Kasumi-1 (cell line): ENCODE data around the gene LRP11.
"Not testable (repeated sequence)": the region's sequence is repeated elsewhere in the genome, so short reads cannot be mapped to it uniquely, and the experiment has no call there.

ENCODE experiments used
- DNase-seq, 2 experiments: peaks; one replicate each; lab custom pipeline; 2025; lab: John Stamatoyannopoulos, UW

LRP11 gene

DNA sequence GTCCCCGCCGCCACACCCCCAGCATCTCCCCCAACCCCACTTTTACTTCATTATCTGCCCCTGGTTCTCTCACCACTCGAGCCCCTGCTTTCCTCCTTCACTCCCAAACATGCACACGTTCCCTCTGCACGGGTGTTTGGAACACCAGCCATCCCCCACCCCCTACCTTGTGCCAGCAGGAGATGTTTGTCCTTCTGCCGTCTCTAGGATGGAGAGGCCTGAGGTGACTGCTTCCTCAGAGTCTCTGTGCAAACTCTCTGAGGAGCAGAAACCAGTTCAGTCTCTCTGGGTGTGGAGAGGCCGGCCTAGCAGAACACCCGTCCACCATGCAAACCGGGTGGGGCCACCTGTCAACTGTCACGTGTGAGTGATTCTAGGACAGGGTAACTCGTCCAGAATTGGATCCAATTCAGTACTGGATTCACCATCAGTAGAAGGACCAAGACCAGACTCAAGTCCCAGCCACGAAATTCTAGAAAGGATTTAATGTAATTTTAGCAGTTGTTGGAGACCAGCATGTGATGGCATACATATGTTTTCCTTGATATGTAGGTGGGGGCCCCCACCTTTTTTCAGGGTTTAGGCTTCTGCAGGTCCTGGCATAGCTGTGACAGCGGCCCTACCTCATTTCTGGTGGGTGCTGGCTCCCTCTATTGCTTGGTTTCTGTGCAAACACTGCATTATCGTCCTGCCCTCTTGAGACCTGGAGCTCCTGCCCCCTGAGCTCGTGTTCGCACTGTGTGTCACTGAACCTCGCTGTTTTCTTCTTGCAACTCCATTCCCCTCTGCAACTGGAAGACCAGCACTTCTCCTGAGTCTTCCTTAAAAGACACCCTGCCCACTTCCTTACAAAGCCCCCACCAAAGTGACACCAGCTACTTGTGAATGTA is 33.9 kb upstream of the LRP11 start, which contains the start of gene RAET1E:
RAET1E (minus strand) TSS at position 259 of the 890 bp plus-strand sequence. CDS start 7,212 bp downstream, outside the sequence.
- peak in 1 of 2 experiments; percentile 13 for DNase-seq

DNA sequence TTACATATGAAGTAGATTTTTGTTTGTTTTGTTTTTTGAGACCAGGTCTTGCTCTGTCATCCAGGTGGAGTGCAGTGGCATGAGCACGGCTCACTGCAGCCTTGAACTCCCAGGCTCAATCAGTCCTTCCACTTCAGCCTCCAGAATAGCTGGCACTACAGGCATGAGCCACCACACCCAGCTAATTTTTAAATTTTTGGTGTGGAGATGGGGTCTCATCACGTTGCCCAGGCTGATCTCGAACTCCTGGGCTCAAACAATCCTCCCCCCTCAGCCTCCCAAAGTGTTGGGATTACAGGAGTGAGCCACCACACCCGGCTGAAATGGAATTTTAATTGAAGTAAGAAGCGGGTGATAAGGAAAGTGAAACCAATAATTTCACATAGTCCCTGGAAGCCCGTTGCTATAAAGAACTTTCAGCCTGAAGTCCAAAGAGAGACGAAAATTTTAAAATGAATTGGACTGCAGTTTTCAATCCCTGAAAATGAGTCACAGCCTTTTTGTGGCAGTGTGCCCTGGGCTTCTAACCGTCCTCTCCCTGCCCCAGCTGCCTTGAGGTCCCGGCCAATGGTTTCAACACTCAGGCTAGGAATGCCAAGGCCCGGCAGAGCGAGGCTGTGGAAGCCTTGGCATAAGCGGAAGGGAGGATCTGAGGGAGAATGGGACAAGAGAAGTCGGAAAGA is 33.0 kb upstream of the LRP11 start:
- DNase-seq: no peak

DNA sequence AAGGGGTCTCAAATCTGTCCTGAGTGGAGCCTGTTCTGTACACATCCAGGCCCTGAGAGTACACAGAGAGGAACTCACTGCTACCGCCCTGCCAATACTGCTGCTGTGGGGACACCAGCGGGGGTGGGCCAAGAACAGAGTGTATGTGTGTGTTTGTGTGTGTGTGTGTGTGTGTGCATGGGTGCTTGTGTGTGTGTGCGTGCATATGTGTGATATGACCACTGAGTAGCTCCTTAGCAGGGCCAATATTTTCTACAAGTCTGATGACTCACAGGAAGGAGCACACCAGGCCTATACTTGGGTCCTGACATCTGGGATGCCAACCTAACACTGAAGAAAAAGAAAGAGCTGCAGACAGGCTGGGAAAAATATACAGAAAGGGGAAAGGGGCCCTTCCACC is 32.3 kb upstream of the LRP11 start:
- peak; percentile 4 to 30 for DNase-seq

DNA sequence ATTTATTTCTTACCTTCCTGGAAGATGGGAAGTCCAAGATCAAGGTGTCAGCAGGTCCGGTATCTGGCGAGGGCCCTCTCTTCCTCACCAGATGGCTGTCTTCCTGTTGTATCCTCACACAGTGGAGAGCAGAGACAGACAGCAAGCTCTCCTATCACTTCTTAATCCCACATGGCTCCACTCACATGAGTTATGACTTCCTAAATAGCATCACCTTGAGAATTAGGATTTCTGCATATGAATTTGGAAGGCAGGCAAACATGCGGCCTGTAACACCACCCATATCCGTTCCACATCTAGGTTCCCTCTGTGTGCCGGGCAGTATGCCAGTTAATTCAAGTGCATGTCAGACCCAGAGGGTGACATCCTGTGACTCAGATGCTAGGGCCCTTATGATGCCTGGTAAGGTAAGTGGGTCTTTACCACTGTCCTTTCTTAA is 31.7 kb upstream of the LRP11 start:
- peak; percentile 73 to 76 for DNase-seq

DNA sequence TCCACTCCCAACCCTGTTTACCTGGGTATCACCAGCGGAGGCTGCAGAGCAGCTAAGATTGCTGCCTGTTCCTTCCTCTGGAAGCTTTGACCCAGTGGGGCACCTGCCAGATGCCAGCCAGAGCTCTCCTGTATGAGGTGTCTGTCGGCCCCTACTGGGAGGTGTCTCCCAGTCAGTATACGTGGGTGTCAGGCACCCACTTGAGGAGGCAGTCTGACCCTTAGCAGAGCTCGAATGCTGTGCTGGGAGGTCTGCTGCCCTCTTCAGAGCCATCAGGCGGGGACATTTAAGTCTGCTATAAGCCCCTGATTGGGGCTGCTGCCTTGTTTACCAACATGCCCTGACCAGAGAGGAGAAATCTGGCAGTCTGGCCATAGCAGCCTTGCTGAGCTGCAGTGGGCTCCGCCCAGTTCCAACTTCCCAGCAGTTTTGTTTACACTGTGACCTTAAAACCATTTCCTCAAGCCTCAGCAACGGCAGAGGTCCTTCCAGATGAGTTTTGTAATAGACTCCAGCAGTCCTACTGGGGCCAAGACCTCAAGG is 31.0 kb upstream of the LRP11 start:
- DNase-seq: no peak

DNA sequence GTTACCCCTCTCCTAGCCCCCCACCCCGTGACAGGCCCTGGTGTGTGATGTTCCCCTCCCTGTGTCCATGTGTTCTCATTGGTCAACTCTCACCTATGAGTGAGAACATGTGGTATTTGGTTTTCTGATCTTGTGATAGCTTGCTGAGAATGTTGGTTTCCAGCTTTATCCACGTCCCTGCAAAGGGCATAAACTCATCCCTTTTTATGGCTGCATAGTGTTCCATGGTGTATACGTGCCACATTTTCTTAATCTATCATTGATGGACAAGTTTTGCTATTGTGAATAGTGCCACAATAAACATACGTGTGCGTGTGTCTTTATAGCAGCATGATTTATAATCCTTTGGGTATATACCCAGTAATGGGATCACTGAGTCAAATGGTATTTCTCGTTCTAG is 27.7 kb upstream of the LRP11 start:
- DNase-seq: not testable (repeated sequence)

DNA sequence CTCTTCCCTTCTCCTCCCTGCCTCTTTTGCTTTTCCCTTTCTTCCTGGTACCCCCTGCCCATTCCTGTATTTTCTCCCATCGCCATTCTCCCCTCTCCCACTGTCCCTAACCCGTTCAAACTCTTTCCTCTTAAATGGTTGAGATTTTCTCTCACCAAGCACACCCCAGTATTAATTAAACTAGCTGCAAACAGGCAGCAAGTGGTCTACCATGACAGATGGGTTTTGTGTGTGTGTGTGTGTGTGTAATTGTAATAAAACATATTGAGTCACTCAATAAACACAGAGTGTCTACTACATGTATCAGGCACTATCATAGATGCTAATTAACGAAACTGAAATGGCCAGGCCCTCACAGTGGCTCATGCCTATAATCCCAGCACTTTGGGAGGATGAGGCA is 27.1 kb upstream of the LRP11 start:
- no peak for DNase-seq

DNA sequence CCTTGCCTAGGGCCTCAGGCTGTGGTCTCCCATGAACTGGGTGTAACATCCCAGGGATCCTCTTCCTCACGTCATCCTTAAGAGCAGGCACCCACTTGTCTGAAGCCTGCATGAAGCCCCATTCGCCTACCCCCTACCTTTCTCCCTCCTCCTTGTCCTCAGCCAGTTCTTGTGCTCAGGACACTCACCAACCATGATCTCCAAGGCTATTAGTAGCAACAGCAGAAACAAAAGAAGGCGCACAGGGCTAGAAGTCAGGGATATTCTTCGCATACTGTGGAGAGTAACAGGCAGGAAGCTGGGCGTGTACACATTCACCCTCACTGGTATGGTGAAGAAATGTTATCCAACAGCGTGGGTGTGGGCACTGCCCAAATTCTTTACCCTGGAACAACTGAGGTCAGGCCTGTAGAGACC is 26.5 kb upstream of the LRP11 start:
- no peak for DNase-seq

DNA sequence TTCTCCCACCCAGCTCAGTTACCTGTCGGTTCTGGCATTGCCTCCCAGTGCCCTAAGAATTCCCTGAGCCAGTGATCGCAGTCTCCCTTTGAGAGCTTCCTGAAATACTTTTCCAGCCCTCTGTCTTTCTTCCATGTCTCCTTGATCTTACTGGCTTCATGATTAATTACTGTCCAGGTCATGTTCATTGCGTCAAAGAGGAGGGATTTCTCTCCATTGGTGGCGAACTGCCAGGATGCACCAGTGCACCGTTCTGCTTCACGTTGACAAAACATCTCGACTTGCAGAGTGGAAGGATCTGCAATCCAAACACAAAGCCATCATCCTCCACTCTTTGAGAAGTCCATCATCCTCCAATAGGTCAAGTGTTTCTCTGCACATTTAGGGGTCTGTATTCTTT is 25.2 kb upstream of the LRP11 start:
- no peak for DNase-seq

DNA sequence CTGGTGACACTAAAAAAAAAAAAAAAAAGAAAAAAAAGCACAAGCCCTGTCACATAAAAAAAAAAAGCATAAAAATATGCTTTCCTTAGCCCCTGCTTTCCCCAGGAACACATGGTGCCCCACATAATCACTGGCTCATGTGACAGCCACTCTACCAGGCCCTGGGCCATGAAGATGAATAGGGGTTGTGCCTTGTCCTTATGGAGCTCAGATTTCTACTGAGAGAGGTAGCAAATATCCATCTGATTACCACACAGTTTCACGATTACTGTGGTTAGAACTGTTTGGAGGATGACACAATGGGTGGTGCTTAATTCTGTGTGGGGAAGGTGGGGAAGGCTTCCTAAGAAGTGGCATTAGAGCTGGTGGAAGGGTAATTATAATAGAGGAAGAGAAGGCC is 24.5 kb upstream of the LRP11 start:
- no peak for DNase-seq

DNA sequence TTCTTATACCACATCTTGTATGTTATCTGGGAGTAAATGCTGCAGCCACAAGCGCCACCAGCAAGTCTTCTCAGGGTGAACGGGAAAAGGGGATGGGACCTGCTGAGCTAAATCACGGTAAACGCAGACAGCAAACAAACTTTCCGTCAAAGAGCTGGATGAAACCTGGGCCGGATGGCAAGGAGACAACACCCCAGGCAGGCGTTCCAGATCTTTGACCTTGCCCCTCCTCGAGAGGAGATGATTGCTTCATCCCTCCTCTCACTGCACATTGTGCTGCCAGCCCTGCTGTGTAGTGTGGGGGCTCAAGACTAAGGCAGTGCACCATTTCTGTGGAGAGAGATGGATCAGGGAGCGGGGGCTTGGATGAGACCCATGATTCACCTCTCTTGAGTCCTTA is 23.9 kb upstream of the LRP11 start:
- no peak for DNase-seq

DNA sequence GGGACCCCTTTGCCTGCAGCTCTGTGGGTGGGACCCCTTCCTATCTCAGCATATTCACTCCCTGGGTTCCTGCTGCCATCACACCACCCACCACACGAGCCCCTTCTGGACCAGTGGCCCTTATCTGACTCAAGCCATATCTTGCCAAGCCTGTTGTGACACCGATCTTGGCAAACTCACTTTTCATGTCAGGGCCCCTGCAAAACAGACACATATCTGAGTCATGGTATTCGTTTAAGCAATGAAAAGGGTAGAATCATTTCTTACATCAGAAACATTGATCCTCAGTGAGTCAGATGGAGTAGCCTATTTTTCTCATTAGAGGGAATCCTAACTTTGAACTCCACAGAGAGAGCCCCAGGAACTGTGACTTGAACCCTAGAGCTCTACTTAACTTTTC is 23.2 kb upstream of the LRP11 start:
- DNase-seq: no peak

DNA sequence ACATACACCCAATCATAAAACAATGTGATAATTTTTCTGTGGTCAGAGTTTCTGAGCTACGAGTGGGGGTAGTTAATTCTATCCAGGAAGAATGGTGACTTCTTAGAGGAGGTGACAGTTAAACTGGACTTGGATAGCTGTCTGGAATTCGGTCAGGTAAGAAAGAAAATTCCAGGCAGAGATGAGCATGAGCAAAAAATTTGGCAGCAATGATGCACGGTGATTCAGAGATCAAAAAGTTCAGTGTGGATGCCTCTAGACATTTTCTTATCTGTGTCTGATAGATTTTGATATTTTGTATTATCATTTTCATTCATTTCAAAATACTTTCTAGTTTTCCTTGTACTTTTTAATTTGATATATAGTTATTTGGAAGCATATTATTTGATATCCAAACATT is 21.7 kb upstream of the LRP11 start:
- no peak for DNase-seq

DNA sequence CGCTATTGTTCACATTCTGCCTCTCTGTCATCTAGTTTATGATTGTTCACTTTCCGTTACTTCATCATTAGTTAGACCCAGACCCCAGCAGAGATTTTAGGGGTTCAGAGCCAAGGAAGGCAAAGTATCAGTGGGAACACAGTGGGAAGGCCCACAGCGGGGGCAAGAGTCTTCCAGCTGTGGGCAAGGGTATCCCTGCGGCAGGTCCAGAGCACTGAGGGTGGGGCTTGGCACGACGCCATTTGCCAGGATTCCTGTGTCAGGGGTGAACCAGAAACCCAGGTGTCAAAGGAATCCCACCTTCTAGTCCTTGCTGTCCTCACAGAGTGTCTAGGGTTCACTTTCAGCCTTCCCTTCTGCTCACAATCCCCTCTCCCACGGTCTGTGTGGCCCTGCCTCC is 20.5 kb upstream of the LRP11 start:
- DNase-seq: no peak

DNA sequence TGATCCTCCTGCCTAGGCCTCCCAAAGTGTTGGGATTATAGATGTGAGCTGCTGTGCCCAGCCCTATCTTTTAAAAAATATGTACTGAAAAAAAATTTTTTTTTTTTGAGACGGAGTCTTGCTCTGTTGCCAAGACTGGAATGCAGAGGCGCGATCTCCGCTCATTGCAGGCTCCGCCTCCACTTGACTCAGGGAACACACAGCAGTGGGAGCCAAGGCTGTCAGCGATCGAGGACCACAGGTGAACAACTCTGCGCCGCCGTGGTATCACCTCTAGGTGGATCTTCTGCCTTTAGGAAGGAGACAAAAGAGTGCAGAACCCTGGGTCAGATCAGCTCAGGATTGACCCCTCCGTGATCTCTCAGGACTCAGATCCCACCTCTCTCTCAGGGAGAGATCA is 20.1 kb upstream of the LRP11 start:
- DNase-seq: no peak

DNA sequence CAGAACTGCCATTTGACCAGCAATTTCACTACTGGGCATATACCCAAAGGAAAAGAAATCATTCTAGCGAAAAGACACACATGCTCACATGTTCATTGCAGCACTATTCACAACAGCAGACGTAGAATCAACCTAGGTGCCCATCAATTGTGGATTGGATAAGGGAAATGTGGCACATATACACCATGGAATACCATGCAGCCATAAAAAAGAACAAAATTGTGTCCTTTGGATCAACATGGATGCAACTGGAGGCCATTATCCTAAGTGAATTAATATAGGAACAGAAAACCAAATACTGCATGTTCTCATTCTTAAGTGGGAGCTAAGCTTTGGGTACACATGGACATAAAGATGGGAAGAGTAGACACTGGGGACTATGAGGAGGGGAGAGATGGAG is 17.7 kb upstream of the LRP11 start:
- DNase-seq: no peak

DNA sequence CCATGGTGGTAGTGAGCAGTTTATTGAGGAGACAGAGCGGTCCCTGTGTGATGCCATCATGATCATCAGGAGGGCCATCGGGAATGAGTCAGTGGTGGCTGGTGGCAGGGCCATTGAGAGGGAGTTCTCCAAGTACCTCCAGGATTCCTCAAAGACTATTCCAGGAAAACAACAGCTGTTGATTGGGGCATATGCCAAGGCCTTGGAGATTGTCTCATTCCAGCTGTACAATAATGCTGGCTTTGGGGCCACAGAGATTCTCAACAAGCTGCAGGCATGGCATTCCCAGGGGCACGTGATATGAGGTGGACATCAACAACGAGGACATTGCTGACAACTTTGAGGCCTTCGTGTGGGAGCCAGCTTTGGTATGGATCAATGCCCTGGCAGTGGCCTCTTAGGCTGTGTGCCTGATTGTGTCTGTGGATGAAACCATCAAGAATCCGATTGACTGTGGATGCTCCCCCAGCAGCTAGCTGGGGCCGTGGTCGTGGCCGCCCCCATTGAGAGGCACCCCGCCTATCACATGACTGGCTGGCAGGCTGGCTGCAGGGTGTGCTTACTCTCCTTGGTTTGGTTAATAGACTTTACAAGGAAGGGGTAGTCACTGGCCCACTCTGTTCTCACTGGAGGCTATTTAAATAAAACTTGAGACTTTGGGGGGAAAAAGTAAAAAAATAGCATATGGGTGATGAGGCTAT is 17.1 kb upstream of the LRP11 start:
- no peak for DNase-seq

DNA sequence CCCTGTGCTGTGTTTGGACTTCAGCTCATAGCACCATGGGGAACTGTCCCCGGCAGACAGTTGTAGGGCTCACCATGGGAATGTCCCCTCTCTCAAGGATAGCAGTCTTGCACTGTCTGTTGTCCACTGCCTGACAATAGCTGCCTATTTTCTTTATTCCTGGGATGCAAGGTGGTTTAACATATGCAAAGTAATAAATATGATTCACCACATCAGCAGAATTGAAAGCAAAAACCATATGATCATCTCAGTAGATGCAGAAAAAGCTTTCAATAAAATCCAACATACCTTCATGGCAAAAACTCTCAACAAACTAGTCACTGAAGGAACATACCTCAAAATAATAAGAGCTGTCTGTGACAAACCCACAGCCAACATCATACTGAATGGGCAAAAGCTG is 13.5 kb upstream of the LRP11 start:
- DNase-seq: no peak

DNA sequence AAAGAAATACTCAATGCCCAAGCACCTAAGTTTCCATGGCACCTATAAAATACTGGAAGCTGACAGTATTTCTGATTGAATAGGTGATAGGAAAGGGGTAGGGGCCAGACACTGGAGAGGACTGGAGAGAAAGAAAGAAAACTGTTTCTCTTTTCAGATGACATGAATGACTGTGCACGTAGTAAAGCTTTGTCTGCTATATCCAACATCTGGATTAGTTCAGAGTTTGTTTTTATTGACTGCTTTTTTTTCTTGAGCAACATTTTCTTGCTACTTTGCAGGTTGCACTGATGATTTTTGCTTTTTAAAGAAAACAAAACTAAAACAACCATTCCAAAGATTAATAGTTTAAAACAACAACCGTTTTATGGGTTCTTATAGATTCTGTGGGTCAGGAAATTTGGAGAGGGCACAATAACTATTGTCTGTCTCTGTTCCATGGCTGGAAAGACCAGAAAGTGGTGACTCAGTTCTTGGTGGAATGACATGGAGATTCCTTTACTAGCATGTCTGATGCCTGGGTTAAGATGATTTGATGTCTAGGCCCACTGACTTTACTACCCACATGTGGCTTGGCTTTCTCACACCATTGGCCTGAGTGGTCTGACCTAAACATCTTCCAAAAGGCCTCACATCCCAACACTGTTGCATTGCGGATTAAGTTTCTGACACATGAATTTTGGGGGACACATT is 12.2 kb upstream of the LRP11 start:
- no peak for DNase-seq

DNA sequence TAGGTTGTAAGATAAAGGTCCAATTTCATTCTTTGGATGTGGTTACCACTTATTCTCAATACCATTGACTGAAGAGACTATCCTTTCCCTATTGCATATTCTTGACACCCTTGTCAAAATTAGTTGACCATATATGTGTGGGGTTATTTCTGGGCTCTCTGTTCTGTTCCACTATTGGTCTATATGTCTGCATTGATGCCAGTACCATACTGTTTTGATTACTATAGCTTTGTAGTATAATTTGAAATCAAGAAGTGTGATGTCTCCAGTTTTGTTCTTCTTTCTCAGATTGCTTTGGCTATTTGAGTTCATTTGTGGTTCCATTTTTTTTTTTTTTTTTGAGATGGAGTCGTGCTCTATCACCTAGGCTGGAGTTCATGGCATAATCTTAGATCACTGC is 8.1 kb upstream of the LRP11 start:
- DNase-seq: no peak

DNA sequence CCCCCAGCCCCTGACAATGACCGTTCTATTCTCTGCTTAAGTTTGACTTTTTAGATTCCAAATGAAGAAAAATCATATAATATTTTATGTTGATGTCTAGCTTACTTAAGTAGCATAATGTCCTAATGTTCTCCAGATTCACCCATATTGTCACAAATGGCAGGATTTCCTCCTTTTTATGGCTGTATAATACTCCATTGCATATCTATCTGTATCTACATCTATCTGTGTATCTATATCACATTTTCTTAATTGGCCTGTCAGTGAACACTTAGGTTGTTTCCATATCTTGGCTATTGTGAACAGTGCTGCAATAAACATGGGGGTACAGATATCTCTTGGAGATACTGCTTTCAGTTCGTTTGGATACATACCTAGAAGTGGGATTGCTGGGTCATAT is 7.0 kb upstream of the LRP11 start:
- DNase-seq: no peak
